HPDE6-E6E7 (cell line): ENCODE data around the gene APOL4.
A peak's percentile ranks its signal among the peaks of the same experiment; 100 is the strongest.
"Not testable (repeated sequence)": the region's sequence is repeated elsewhere in the genome, so short reads cannot be mapped to it uniquely, and the experiment has no call there.

ENCODE experiments used
- DNase-seq: peaks from one replicate; pipeline ENCODE4 v3.0.0; 2011; ENCODE audit warnings: missing footprints; ENCODE audit errors: extremely low spot score

Gene APOL4

DNA sequence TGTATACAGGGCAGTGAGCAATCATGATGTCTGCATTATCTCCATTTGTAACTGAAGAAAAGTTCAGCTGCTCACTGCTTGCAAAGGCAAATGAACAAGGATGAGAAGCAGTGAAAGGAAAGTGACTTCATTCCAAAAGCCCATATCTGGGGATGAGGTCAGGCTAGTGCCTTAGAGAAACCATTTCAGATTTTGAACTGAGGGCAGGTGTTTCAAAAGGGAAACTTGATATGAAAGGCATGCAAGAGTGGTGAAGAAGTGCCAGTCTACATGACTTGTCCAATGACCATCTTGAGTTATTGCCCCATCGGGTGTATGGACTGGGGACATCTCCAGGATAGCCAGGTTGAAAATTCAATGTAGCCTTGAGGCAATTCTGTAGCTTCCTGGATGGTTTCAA is 7.3 kb upstream of the APOL4 start:
- DNase-seq: no peak

DNA sequence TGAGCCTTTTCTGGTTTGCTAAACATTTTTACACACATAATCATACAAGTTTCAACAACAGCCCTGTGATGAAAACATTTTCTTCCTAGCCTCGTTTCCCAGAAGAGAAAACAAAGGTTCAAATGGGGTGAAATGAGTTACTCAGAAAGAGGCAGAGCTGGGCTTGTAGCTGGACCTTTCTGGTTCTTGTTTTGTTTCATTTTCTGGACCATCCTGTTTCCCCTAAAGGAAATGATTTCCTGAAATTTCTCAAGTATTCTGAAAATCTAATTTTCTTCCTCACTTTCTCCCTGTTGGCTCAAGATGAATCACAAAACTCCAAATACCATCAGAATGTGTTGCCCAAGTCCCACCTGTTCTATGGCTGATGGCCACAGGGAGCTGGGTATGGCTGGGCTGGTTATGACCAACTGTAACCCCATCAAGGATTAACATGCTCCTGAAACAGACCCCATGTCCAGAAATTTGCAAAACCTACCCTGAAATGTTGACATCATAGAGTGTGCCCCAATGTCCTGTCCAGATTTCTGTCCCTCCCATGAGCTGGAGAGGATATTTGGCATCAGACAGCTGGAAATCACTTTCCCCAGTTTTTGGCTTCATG is 6.7 kb upstream of the APOL4 start:
- no peak for DNase-seq

DNA sequence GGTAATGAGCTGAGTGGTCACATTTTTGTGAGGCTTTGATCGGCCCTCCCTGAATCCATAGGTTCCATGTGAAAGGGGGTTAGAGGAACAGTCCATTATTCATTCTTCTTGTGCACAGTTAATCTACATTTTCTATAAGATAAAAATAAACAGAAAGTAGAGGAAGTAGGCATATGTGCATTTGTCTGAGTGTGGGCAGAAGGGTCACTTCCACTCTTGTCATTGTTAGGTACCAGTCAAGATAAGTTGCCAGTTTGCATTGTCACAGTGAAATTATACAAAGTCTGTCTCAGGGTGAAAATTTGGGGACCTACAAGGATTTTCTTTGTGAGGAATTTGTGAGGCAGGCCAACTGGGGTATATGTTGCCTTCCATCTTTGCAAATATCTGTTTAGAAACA is 4.6 kb upstream of the APOL4 start:
- DNase-seq: no peak

DNA sequence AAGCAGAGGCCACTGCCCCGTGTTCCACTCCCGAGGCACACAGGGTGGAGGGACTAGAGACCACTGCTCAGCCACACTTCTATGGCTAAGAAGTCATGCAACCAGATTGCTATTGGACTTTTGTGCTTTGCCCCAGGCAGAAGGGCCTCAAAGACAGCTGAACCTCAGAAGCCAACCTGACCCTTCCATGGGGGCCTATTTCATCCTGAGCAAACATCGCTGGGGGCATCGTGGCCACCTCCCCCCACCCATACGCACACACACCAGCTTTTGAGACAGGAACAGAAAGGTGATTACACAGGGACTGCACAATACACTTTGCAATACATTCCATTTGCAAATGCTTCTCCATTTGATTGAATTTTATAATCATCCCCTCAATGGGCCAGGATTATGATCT is 4.0 kb upstream of the APOL4 start:
- not testable (repeated sequence) for DNase-seq

DNA sequence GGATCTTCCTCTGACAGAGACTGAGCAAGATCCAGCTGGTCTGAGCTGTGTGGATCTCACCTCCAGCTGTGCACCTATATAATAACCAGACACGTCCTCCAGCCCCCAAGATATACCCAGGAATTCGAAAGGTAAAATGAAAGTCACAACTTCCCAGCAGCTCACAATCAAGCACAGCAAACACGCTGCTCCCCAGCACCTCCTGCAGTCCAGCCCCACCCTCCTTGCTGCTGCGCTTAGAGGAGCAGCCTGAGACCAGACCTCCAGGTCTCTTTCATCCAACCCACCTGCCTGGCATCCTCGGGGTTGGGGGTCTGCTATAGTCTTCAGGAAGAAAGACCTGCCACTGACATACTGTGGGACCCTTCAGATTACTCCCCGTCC is 3.0 kb upstream of the APOL4 start:
- DNase-seq: no peak

DNA sequence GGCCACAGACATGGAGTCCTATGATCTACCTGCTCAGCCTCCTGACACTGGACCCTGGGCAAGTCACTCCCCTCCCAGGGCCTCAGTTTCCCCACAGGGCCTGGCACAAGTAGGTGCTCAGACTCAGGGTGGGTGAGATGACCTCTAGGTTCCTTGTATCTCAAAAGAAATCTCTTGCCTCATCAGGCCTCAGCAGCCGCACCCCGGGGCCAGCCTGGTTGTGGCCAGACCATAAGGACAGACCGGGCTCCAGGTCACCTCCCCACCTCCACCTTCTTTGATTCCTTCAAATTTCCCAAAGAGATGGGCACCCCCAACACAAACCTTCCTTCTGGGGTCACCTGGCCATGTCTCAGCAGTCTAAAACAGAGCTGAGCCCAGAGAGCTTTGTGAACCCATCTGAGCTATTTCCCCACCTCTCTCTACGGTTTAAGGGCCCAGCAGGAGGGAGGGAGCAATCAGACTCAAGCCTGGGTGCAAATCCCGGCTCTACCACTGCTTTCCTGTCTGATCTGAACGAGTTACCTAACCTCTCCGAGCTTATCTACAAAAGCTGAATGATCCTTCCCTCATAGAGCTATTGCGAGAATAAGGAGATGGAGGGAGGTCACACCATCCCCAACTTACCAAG is 2.5 kb upstream of the APOL4 start:
- no peak for DNase-seq

DNA sequence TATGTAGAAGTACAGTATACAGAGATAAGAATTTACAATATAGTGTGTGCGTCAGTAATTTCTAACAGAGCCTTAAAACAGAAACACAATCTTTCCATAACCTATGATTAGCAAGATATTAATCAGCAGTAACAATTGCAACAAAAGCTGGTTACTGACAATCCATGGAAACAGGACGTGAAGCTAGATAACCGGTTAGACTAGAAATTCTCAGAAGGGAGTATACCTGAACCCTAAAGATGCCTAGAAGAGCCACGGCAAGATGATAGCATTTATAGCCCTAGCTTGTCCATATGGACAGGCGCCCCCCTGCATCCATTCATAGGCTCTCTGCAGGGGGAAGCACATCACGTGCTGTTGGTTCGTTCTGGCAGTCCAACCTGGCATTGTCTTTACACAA is 1.8 kb upstream of the APOL4 start:
- not testable (repeated sequence) for DNase-seq

DNA sequence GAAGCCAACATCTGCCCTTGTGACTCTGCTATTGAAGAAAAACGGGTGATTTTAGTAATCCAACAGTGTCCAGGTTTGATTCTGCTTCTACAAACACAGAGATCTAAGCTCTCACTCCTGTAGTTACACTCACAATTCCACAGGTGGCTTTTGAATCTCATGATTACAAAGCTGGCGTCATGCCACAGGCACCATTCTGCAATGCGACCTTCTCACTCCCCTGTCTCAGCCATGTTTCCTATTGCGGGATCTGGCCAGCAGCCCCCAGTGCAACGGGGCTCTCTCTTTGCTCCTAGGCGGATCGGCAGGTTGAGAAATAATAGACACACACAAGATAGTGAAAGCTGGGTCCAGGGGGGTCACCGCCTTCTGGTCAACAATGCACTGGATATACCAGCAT is 1.3 kb upstream of the APOL4 start:
- not testable (repeated sequence) for DNase-seq

DNA sequence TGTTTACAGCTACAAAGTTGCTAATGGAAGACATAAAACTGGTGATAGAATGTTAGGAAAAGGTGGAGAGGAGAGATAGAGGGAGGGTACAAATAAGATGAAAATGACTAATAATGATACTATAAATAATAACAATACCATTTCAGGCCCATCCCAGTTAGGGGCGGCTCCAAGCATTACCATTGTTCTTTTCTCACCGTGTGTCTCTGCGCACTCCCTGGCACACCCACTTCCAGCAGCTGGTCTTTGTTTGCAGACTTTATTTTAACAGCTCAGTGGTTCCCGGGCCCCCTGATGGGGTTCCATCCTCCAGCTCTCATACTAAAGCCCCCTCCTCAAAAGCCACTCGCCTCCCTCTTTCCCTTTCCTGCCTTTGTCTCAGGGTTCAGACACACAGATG is 584 bp downstream of the APOL4 start:
- DNase-seq: not testable (repeated sequence)

DNA sequence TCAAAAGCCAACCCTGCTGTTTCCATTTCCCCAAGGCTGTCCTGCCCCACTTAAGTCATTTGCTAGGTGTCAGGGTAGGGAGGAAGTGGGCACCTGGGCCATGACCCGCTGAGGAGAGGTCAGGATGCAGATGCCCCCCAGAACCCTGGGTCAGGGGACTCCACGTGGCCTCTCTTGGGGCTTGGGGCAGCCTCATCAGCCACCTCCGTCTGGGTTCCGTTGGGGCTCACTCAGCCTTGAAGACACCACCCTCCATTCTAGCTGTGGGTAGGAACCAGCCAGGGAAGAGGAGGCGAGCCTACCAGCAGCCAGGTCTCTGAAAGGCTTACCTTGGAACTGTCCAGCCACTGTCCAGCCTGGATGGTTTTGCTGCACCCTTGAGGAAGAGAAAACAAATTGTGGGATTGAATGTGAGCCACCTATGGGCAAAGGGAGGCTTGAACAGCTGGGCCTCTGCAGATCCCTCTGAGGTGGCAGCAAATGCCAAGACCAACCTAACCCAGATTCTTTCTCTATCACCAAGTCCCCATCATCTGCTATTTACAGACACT is 2.5 kb downstream of the APOL4 start:
- no peak for DNase-seq

DNA sequence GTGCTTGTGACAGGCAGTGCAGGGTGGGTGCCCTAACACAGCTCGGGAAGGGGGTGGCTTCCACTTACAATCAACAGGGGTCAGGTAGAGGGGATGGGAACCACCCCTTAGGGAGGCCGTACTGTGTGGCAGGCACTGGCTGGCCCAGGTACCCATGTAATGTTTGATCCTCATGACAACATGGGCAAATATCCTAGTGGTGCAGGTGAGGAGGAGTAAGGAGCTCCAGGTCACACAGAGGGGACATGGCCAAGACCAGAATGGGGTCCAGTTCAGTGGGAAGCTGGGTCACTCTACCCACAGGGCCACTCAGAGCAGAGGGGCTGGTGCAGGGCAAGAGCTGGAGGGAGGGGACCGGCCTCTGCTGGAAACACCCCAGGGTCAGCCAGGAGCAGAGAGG is 3.1 kb downstream of the APOL4 start:
- DNase-seq: no peak

DNA sequence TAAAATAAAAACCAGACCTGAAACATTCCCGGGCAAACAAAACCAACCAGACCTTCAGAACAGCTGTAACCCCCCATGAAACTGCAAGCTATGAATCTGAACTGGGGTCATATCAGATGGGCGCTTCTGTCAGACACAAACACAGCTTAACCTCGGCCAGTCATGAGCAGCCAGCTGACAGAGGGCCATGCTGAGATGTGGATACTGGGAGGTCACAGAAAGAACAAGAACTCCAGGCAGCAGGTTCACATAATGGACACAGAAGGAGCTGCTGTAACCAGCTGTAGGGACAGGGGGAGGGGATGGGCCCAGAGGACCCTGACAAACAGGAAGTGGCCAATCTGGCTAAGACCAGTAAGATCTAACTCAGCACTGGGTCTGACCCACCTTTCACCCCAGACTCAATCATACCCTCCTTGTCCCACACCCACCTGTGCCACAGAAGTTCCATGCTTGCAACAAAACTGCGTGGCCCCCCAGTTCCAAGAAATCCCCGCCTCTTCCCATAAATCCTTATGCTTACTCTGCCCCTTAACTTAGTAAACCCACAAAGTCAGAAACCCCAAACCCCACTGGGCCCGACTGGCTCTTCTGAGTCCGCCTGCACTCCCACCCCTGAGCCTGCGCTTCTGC is 4.0 kb downstream of the APOL4 start:
- DNase-seq: no peak

DNA sequence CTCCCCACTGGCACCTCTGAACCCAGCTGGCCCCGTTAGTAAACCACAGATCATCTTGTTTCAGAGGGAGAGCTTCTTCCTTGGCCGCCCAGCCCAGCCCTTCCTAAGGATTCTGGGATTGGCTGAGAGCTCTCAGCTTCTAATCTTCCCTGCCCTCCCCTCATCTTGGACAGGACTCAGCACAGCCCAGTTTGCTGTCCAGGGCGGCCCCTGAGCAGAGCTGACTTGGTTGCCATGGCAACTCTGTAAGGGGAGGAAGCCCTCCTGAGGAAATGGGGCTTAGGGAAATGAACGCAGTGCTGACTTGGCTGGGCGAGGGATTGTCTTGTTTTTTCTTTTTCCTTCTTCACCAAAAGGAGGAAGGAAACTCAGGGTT is 4.6 kb downstream of the APOL4 start:
- DNase-seq: no peak

DNA sequence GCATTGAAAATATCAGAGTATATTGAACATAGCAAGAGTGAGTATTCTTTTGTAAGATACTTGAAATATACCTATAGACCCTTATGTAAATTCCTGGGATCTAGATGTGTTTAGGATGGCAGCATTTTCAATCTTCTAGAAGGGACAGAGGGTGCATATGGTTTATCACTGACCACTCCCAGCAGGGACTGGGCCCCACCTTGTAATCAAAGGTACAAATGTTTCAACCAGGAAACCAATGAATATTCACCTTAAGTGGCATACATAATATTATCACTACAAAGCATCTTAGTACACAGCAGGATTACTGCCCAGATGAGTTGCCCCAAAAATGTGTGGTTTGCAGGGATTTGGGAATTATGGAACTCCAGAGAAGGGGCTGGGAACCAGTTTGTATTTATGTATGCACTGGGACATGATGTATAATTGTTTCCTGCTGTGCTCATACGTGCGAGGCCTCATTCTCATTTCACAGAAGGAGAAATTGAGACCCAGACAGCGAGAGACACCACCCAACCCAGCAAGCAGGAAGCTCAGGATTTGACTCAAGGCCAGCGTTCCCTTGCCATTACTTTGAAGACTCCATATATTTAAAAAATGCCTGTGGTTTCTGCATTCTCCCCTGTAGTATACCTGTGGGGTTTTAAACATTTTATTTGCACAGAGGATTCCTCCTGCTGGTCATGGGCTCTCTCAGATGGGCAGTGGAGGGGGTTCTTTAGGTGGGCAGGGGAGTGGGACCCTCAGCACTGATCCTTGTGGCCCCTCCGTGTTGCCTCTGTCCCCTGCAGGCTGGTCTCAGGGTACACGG is 5.2 kb downstream of the APOL4 start:
- DNase-seq: no peak

DNA sequence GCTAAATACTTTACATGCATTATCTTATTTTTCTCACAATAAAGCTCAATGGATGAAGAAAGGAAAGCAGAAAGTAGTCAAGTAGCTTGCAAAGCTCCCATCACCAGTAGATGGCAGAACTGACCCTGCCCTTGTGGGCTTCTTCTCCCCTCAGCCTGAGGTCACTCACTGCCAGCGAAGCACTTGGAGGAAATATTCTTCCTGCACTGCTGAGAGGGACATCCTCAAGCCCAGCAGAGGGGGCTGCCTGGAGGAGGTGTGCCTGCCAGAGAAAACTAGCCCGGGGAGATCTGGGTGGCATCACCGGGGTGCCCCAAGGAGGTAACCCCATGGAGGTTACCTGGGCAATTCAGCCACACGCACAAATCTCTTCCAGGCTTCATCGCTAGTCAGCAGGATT is 6.6 kb downstream of the APOL4 start:
- peak; percentile 19 for DNase-seq

DNA sequence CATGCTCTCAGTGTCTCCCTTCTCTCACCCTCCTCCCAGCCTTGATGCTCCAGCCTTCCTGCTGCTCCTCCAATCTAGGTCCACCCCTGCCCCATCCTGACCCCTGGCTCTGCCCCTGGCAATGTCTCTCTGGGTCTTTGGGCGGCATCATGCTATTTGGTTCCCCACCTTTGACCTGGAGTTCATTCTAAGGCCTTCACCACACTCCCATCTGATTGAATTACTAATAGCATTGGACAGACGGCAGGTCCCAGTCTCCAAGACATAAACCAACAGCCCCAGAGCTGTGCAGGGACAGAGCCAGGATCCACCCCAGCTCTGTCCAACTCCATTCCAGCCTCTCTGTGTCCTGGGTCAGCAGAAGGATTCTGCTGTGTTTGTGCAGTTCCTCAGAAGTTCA is 7.2 kb downstream of the APOL4 start:
- no peak for DNase-seq

DNA sequence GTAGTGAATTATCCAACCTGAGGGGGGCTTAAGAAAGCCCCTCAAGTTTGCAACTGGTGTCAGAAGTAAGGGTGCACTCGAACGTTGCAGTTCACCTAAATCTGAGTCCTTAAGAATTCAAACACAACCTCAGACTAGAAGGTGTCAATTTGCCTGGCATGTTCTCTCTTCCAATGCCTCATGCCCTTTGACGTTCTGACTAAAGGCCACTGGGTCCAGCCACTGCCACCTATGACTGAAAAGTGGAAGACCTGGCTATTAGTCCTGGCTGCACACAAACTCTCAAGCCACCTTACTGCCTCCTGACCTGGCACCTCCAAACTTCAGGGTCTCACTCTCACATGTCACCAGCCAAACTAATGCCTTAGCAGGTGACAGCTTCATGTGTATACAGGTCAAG is 8.0 kb downstream of the APOL4 start:
- DNase-seq: no peak

DNA sequence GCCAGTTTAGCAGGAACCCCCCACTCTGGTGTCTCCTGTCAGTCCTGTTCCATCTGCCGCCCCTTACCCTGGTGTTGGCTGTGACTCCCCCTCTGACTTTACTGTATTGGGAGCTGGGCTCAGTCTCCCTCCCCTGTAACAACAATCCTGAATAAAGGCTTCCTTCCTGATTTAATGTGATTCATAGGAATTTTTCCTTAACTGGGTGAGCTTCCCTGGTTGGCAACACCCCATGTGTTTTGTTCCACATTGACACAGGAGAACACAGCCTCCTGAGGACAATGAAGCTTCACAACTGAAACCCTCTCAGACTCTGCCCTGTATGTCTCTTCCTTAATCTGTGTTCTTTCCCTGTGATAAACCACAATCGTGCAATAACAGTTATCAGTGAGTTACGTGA is 8.4 kb downstream of the APOL4 start:
- no peak for DNase-seq

DNA sequence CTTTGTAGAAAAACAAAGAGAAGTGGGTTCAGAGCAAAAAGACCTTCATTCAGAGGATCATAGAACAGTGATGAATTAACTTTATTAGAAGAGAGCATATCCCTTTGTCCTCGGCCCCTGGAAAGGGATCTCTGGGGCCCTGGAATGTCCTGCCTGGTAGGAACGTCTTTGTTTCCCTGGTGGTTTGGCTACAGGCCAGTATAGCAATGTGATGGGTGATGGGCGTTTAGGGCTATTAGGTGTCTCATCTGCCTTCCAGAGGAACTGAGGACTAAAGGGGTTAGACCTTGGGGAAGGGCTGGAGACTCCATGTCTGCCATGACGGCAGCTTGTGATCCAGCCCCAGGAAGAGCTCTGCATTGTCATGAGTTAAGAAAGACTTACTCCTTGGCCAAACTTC is 9.1 kb downstream of the APOL4 start:
- no peak for DNase-seq

DNA sequence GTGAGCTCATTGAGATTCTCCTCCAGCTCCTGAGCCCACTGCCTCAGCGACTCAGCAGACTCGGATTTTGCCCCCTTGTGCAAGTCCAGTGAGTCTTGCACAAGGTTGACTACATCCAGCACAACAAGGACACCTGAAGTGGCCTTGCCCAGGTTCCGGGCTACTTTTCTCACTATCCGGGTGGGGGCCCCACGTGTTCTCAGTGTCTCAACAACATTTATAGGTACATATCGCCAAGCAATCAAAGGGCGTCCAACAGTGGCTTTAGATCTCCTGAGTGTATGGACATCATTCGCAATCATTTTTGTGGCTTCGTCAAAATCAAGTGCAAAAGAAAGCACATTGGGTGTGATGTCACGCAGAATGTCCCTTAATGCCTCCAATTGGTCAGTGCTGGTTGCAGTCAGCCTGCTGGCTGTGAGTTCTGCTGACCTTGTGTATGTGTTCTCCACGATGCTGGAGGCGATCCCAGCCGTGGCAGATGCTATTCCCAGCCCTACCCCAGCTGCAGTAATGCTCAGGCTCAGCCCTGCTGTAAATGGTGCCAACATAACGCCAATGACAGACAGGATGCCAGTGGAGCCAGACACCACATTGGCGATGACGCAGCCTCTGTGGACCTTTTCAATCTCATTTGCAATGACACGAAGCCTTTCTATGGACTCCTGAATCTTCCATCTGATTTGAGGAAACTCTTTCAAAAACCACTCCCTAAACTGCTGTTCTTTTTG is 10.3 kb downstream of the APOL4 start:
- no peak for DNase-seq

DNA sequence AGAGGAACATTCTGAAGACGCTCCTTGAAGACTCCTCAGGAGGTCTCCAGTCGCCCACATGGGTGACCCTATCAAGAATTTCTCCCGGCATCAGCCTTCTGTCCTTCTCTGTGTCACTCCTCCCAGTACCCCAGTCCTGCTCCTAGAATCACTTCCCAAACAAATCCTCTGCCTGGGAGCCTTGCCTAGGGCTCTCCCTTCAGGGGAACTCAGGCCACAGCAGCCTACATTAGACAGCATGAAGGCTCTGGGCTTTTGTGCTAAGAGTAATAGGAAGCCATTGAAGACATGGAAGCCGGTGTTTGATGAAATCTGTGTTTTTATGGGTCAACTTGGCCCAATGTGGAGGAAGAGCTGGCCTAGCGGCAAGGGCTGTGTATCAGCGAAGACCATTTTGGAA is 13.7 kb downstream of the APOL4 start:
- not testable (repeated sequence) for DNase-seq
